Measurements from ENCODE around the gene KCNK13.

The KCNK13 gene

GRCh38 chr14:90175631-90176030 lies 113.8 kb downstream of the KCNK13 start:
- CTCF ChIA-PET = interaction anchor here (0.6 kb wide), 2 partner anchors 18 to 574 kb away, joined by 3 to 4 read pairs; no protein-coding TSS in a partner anchor

GRCh38 chr14:90177539-90178189 lies 115.9 kb downstream of the KCNK13 start:
- CTCF ChIA-PET = no interaction called here
- POLR2A ChIA-PET = no interaction called here
- Histone ChIP-seq H3K9me3 (ENCODE audit: control insufficient read depth, insufficient read depth, low read depth, low read length) (no peaks in the 10 kb centered on the region), H3K4me3 (ENCODE audit: low read depth, low read length) (no peak overlapping the region), H3K27ac (ENCODE audit: extremely low read depth, low read depth, low read length) (no peak overlapping the region), H3K36me3 (ENCODE audit: control insufficient read depth in 2 of 2, insufficient read depth in 1 of 2, low read length in 2 of 2) (no peaks in the 10 kb centered on the region), H3K4me1 (ENCODE audit: control insufficient read depth, insufficient read depth, low read length) (no peaks in the 10 kb centered on the region)
- TF ChIP-seq ZFP3 (tag by site-specific recombination; IDR thresholded peaks at IDR 0.05; ENCODE audit: low read depth) = no peak
- no peak for TF ChIP-seq KLF17 (tag by site-specific recombination; IDR thresholded peaks at IDR 0.05)
- no peak for TF ChIP-seq ZNF585B (tag by site-specific recombination; IDR thresholded peaks at IDR 0.05)
- TF ChIP-seq ZNF624 (tag by site-specific recombination; IDR thresholded peaks at IDR 0.05) = no peak
- TF ChIP-seq MYNN (tag by site-specific recombination; IDR thresholded peaks at IDR 0.05; ENCODE audit: borderline replicate concordance) = no peak
- TF ChIP-seq, protein P1, sequence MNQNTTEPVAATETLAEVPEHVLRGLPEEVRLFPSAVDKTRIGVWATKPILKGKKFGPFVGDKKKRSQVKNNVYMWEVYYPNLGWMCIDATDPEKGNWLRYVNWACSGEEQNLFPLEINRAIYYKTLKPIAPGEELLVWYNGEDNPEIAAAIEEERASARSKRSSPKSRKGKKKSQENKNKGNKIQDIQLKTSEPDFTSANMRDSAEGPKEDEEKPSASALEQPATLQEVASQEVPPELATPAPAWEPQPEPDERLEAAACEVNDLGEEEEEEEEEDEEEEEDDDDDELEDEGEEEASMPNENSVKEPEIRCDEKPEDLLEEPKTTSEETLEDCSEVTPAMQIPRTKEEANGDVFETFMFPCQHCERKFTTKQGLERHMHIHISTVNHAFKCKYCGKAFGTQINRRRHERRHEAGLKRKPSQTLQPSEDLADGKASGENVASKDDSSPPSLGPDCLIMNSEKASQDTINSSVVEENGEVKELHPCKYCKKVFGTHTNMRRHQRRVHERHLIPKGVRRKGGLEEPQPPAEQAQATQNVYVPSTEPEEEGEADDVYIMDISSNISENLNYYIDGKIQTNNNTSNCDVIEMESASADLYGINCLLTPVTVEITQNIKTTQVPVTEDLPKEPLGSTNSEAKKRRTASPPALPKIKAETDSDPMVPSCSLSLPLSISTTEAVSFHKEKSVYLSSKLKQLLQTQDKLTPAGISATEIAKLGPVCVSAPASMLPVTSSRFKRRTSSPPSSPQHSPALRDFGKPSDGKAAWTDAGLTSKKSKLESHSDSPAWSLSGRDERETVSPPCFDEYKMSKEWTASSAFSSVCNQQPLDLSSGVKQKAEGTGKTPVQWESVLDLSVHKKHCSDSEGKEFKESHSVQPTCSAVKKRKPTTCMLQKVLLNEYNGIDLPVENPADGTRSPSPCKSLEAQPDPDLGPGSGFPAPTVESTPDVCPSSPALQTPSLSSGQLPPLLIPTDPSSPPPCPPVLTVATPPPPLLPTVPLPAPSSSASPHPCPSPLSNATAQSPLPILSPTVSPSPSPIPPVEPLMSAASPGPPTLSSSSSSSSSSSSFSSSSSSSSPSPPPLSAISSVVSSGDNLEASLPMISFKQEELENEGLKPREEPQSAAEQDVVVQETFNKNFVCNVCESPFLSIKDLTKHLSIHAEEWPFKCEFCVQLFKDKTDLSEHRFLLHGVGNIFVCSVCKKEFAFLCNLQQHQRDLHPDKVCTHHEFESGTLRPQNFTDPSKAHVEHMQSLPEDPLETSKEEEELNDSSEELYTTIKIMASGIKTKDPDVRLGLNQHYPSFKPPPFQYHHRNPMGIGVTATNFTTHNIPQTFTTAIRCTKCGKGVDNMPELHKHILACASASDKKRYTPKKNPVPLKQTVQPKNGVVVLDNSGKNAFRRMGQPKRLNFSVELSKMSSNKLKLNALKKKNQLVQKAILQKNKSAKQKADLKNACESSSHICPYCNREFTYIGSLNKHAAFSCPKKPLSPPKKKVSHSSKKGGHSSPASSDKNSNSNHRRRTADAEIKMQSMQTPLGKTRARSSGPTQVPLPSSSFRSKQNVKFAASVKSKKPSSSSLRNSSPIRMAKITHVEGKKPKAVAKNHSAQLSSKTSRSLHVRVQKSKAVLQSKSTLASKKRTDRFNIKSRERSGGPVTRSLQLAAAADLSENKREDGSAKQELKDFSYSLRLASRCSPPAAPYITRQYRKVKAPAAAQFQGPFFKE (tag by site-specific recombination; IDR thresholded peaks at IDR 0.05; ENCODE audit: borderline replicate concordance) = no peak
- TF ChIP-seq ZNF654 (tag by site-specific recombination; IDR thresholded peaks at IDR 0.05; ENCODE audit: low read depth) = no peak
- no peak for TF ChIP-seq ZNF132 (tag by site-specific recombination; IDR thresholded peaks at IDR 0.05; ENCODE audit: borderline replicate concordance)
- no peak for TF ChIP-seq ZNF555 (tag by site-specific recombination; conservative IDR thresholded peaks at IDR 0.05)
- TF ChIP-seq ZNF391 (tag by site-specific recombination; IDR thresholded peaks at IDR 0.05; ENCODE audit: borderline replicate concordance, low read depth) = no peak
- no peak for TF ChIP-seq ZNF23 (tag by site-specific recombination; IDR thresholded peaks at IDR 0.05; ENCODE audit: borderline replicate concordance)
- no peak for TF ChIP-seq SP3 (tag by site-specific recombination; IDR thresholded peaks at IDR 0.05)
- no peak for TF ChIP-seq ZNF280D (tag by site-specific recombination; IDR thresholded peaks at IDR 0.05)
- no peak for TF ChIP-seq ZNF121 (tag by site-specific recombination; IDR thresholded peaks at IDR 0.05)
- no peak for TF ChIP-seq ZSCAN30 (tag by site-specific recombination; IDR thresholded peaks at IDR 0.05)

More at GRCh38 chr14:90175631-90176030, 113.8 kb downstream of the KCNK13 start:
- POLR2A ChIA-PET = no interaction called here
- H3K4me3 ChIP-seq (ENCODE audit: low read depth, low read length) = no peak overlapping the region
- H3K9me3 ChIP-seq (ENCODE audit: control insufficient read depth, insufficient read depth, low read depth, low read length) = no peaks in the 10 kb centered on the region
- H3K36me3 ChIP-seq (ENCODE audit: control insufficient read depth in 2 of 2, insufficient read depth in 1 of 2, low read length in 2 of 2) = no peaks in the 10 kb centered on the region
- no peak overlapping the region for H3K27ac ChIP-seq (ENCODE audit: extremely low read depth, low read depth, low read length)
- H3K4me1 ChIP-seq (ENCODE audit: control insufficient read depth, insufficient read depth, low read length) = no peaks in the 10 kb centered on the region
- TF ChIP-seq ZIC2 (tag by site-specific recombination; IDR thresholded peaks at IDR 0.05) (no peak), ZNF24 (tag by site-specific recombination; IDR thresholded peaks at IDR 0.05) (no peak), ZNF292 (tag by site-specific recombination; IDR thresholded peaks at IDR 0.05; ENCODE audit: borderline replicate concordance, low read depth) (no peak), KLF17 (tag by site-specific recombination; IDR thresholded peaks at IDR 0.05) (no peak), ZNF501 (tag by site-specific recombination; IDR thresholded peaks at IDR 0.05) (no peak), ZNF701 (tag by site-specific recombination; IDR thresholded peaks at IDR 0.05) (no peak), ZNF585B (tag by site-specific recombination; IDR thresholded peaks at IDR 0.05) (no peak)

All from HEK293 (cell line).